ENCODE data around the gene TRIP12. TPM values are rescaled to one million over a fixed set of nuclear protein-coding genes. Genes with fewer than 3 reads are reported as not detected.
"Not testable (repeated sequence)": the region's sequence is repeated elsewhere in the genome, so short reads cannot be mapped to it uniquely, and the experiment has no call there.

TRIP12 gene
- total RNA-seq, 2 donors from 2014 or later, result 194 to 200 TPM

- DNase-seq (ENCODE audit: low spot score), result no peak
- intact Hi-C loops (cut with DNase I), result no loop called here
Observed at GRCh38 chr2:229738024-229738625, 183.7 kb downstream of the TRIP12 start.

DNA sequence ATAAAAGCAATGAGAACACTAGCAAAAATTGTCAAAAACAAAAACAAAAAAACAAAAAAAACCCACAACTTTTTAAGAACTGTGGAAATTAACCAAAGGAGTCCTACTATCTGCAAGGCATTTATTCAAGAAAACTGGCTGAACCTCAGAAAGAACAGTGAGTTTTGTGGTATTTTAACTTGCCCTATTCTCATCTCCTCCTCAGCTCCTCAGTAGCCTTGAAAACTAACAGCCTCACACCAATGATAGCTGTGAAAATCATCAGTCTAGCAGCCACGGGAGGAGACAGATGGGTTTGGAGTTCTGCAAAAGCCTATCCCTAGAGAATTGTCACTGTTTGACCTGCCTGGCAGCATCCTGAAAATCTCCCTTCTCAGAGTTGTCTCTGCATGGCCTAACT lies 187.4 kb downstream of the TRIP12 start:
- intact Hi-C loops (cut with DNase I), result no loop called here

GRCh38 chr2:229733611-229734245 lies 188.1 kb downstream of the TRIP12 start:
- DNase-seq (ENCODE audit: low spot score), result no peak
- intact Hi-C loops (cut with DNase I), result no loop called here

More for the DNA sequence above, 187.4 kb downstream of the TRIP12 start:
- no peak for DNase-seq (ENCODE audit: low spot score)

GRCh38 chr2:229732897-229733296 lies 188.9 kb downstream of the TRIP12 start:
- intact Hi-C loops (cut with DNase I), result no loop called here

GRCh38 chr2:229731916-229732315 lies 189.9 kb downstream of the TRIP12 start:
- DNase-seq (ENCODE audit: low spot score), result no peak

More at GRCh38 chr2:229732897-229733296, 188.9 kb downstream of the TRIP12 start:
- DNase-seq (ENCODE audit: low spot score), result no peak

GRCh38 chr2:229731363-229731762 lies 190.4 kb downstream of the TRIP12 start:
- intact Hi-C loops (cut with DNase I), result no loop called here
- no peak for DNase-seq (ENCODE audit: low spot score)

More at GRCh38 chr2:229731916-229732315, 189.9 kb downstream of the TRIP12 start:
- intact Hi-C loops (cut with DNase I), result no loop called here

DNA sequence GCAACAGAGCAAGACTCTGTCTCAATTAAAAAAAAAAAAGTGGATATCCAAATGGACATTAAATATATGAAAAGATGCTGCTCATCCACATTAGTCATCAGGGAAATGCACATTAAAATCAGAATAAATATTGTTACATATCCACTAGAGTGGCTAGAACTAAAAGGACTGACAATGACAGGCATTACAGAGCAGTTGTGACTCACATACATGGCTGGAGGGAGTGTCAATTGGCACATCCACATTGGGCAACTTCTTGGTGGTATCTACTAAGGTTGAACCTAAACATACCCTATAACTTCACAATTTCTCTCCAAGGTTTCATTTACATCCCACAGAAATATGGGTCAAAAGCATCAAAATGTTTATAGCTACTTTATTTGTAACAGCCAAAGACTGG lies 193.4 kb downstream of the TRIP12 start:
- DNase-seq (ENCODE audit: low spot score), result no peak
- intact Hi-C loops (cut with DNase I), result no loop called here

- intact Hi-C loops (cut with DNase I), result no loop called here
- DNase-seq (ENCODE audit: low spot score), result no peak
Observed at GRCh38 chr2:229726643-229727042, 195.2 kb downstream of the TRIP12 start.

DNA sequence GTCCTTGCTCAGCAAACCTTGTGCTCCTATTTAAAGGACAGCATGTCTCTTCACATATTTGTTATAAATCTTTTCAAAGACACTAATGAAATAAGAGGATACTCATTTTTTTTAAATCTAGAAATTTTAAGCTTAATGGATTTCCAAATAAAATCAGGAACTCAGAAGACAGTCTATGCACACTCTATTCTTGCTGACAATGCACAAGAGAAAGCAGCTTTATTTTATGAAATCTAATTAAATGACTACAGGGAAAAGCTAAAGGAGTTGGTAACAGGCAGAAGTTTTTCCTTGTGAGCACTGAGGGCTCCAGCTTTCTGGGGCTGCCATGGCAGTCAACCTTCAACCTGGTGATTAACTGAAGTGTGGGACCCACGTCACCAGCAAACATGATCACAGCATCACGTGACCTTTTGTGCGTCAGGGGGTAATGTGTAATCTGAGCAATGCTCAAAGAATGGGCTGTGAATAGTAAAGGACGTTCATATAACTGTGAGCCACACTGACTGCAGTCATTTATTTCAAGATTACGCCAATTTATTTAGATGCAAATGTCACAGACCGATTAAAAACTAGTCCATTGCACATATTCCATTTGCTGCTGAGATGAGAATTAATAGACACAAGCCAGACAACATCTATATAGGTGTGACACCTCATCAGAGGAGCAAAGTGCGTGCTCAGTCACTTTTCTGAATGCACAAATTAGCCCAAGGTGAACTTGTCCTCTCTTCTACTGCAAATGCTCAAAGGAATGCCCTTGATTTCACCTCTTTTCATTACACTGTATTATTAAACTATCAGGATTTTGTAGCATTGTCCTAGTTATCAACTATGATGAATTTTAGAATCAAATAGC lies 195.9 kb downstream of the TRIP12 start:
- intact Hi-C loops (cut with DNase I), result no loop called here
- DNase-seq (ENCODE audit: low spot score), result no peak

GRCh38 chr2:229723192-229723591 lies 198.6 kb downstream of the TRIP12 start:
- intact Hi-C loops (cut with DNase I), result not testable (repeated sequence)

GRCh38 chr2:229719926-229720647 lies 201.7 kb downstream of the TRIP12 start:
- DNase-seq (ENCODE audit: low spot score), result no peak
- intact Hi-C loops (cut with DNase I), result no loop called here

More at GRCh38 chr2:229723192-229723591, 198.6 kb downstream of the TRIP12 start:
- not testable (repeated sequence) for DNase-seq (ENCODE audit: low spot score)

- no peak for DNase-seq (ENCODE audit: low spot score)
- intact Hi-C loops (cut with DNase I), result no loop called here
Observed at GRCh38 chr2:229718057-229718456, 203.8 kb downstream of the TRIP12 start.

GRCh38 chr2:229715895-229716507 lies 205.8 kb downstream of the TRIP12 start:
- no peak for DNase-seq (ENCODE audit: low spot score)
- intact Hi-C loops (cut with DNase I), result no loop called here

- intact Hi-C loops (cut with DNase I), result no loop called here
Observed at GRCh38 chr2:229714736-229715541, 206.9 kb downstream of the TRIP12 start.

DNA sequence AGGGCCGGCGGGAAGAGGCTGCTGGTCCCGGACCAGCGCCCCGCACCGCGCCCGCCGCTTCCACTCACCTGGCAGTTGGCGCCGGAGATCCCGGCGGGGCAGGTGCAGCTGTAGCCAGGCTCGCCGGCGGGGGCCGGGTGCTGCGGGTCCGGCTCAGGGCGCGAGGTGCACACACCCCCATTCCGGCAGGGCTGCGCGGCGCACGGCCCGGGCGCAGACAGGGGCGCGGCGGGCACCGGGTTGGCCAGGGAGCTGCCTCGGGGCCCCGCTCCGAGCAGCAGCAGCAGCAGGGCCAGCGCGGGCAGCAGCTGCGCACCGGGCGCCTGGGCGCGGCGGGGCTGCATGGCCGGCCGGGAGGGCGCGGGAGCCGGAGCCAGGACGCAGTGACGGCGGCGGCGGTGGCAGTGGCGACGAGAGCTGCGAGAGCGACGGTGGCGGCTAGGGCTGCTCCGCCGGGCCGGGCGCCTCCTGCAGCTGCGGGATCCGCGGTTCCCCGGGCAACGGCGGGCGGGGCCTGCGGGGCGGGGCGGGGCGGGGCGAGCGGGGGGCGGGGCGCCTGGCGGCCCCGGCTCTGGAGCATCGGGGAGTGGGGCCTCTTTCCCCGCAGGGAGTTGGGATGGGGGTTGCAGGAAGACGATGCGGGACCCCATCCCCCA lies 207.6 kb downstream of the TRIP12 start, which contains the start of gene DNER:
Gene DNER (minus strand): TSS at position 476 of the 656 bp plus-strand sequence. CDS start 132 bp downstream, at position 344.
- intact Hi-C loops (cut with DNase I), result no loop called here
- DNase-seq (ENCODE audit: low spot score), result no peak

More at GRCh38 chr2:229714736-229715541, 206.9 kb downstream of the TRIP12 start:
- DNase-seq (ENCODE audit: low spot score), result peak; percentile 89

All from posterior vena cava (tissue), 2 donors.